DND-41 (cell line): ENCODE measurements around the gene SAMD4A.

Experiments used
- ATAC-seq: fragments of 200-7000 bp; cut with Tn5 transposase; 3 replicates; pipeline ENCODE4 v1.9.1; 2021; ENCODE audit warnings: low read depth; ENCODE audit not compliant: insufficient read depth
- DNase-seq: peaks from one replicate; pipeline ENCODE4 v3.0.0-alpha.2; 2020
- H2AFZ ChIP-seq: 2 replicates; pipeline ENCODE4 v1.6.0; 2012; ENCODE audit warnings: low read depth, low read length
- H3K27ac ChIP-seq: 2 replicates; pipeline ENCODE4 v1.5.1; 2012; ENCODE audit warnings: low read length, inconsistent platforms
- H3K27me3 ChIP-seq: fragments of 200-600 bp; sonication (generic); 2 replicates; pipeline ENCODE4 v1.6.0; 2012; ENCODE audit warnings: low read length, mild to moderate bottlenecking, inconsistent platforms; ENCODE audit not compliant: insufficient read depth, poor library complexity
- H3K36me3 ChIP-seq: 2 replicates; pipeline ENCODE4 v1.5.1; 2012; ENCODE audit warnings: low read length, inconsistent platforms; ENCODE audit not compliant: insufficient read depth
- H3K4me1 ChIP-seq: 2 replicates; pipeline ENCODE4 v1.5.1; 2012; ENCODE audit warnings: mild to moderate bottlenecking, low read length; ENCODE audit not compliant: insufficient read depth
- H3K4me2 ChIP-seq: 2 replicates; pipeline ENCODE4 v1.6.0; 2012; ENCODE audit warnings: mild to moderate bottlenecking, moderate library complexity, low read length, inconsistent platforms; ENCODE audit not compliant: insufficient read depth
- H3K4me3 ChIP-seq, 2 experiments: fragments of 200-600 bp in 1 of 2; shearing (Covaris generic) in 1 of 2; 2 replicates each; pipeline ENCODE4 v1.5.1; 2012 to 2016; ENCODE audit warnings: inconsistent platforms in 2 of 2, low read length in 2 of 2, mild to moderate bottlenecking in 2 of 2, low read depth in 1 of 2, moderate library complexity in 1 of 2
- H3K79me2 ChIP-seq: 2 replicates; pipeline ENCODE4 v1.6.0; 2012; ENCODE audit warnings: low read length, inconsistent platforms; ENCODE audit not compliant: insufficient read depth
- H3K9ac ChIP-seq: 2 replicates; pipeline ENCODE4 v1.6.0; 2012; ENCODE audit warnings: low read depth, mild to moderate bottlenecking, inconsistent platforms, low read length, moderate library complexity
- H3K9me3 ChIP-seq: 2 replicates; pipeline ENCODE4 v1.5.1; 2012; ENCODE audit warnings: low read length, moderate library complexity, mild to moderate bottlenecking, inconsistent platforms; ENCODE audit not compliant: insufficient read depth, severe bottlenecking
- H4K20me1 ChIP-seq: 2 replicates; pipeline ENCODE4 v1.6.0; 2012; ENCODE audit warnings: low read length; ENCODE audit not compliant: insufficient read depth
- CTCF ChIP-seq: IDR thresholded peaks from 2 replicates; pipeline ENCODE4 v1.5.1; 2012; ENCODE audit warnings: borderline replicate concordance, low read length, moderate library complexity, mild to moderate bottlenecking; ENCODE audit not compliant: poor library complexity, severe bottlenecking; ENCODE audit errors: extremely low read depth
- EZH2 ChIP-seq: IDR thresholded peaks from 3 replicates; pipeline ENCODE4 v1.6.1; 2012; ENCODE audit warnings: borderline replicate concordance, low read depth, mild to moderate bottlenecking, moderate library complexity, low read length, inconsistent platforms; ENCODE audit not compliant: severe bottlenecking

Gene SAMD4A

GRCh38 chr14:54637270-54638134 lies 70.6 kb downstream of the SAMD4A start:
- Histone ChIP-seq H3K36me3 (no peaks in the 10 kb centered on the region), H3K4me1 (no peaks in the 10 kb centered on the region), H3K9me3 (no peaks in the 10 kb centered on the region), H3K4me2 (no peak overlapping the region), H3K9ac (no peak overlapping the region), H4K20me1 (no peaks in the 10 kb centered on the region), H3K4me3 (no peak overlapping the region), H2AFZ (no peak overlapping the region), H3K79me2 (no peaks in the 10 kb centered on the region), H3K27ac (no peak overlapping the region), H3K27me3 (peaks cover 29% of the 10 kb centered on the region)
- DNase-seq (no peak), ATAC-seq (no peak)
- TF ChIP-seq CTCF (no peak), EZH2 (no peak)

GRCh38 chr14:54638135-54638446 lies 71.2 kb downstream of the SAMD4A start:
- no peak overlapping the region for H3K4me3 ChIP-seq
- H2AFZ ChIP-seq: no peak overlapping the region
- ATAC-seq: no peak
- no peaks in the 10 kb centered on the region for H3K36me3 ChIP-seq
- no peaks in the 10 kb centered on the region for H3K79me2 ChIP-seq
- no peak for DNase-seq
- H3K9me3 ChIP-seq: no peaks in the 10 kb centered on the region
- H4K20me1 ChIP-seq: no peaks in the 10 kb centered on the region
- no peak overlapping the region for H3K4me2 ChIP-seq
- H3K27me3 ChIP-seq: peaks cover 34% of the 10 kb centered on the region
- no peaks in the 10 kb centered on the region for H3K4me1 ChIP-seq
- H3K9ac ChIP-seq: no peak overlapping the region
- no peak overlapping the region for H3K27ac ChIP-seq
- TF ChIP-seq CTCF: no peak
- TF ChIP-seq EZH2: no peak

- TF ChIP-seq CTCF (no peak), EZH2 (no peak)
- H3K27ac ChIP-seq: no peak overlapping the region
- H3K27me3 ChIP-seq: peaks cover 43% of the 10 kb centered on the region
- no peak overlapping the region for H3K9ac ChIP-seq
- no peak overlapping the region for H2AFZ ChIP-seq
- H3K4me1 ChIP-seq: no peaks in the 10 kb centered on the region
- no peaks in the 10 kb centered on the region for H3K79me2 ChIP-seq
- no peak for ATAC-seq
- H3K4me2 ChIP-seq: no peak overlapping the region
- DNase-seq: no peak
- no peak overlapping the region for H3K4me3 ChIP-seq
- H3K9me3 ChIP-seq: no peaks in the 10 kb centered on the region
- no peaks in the 10 kb centered on the region for H4K20me1 ChIP-seq
- no peaks in the 10 kb centered on the region for H3K36me3 ChIP-seq
Measured at GRCh38 chr14:54639611-54640010, 72.7 kb downstream of the SAMD4A start.

GRCh38 chr14:54640506-54640905 lies 73.6 kb downstream of the SAMD4A start:
- Histone ChIP-seq H3K4me3 (no peak overlapping the region), H3K27me3 (peaks cover 44% of the 10 kb centered on the region), H4K20me1 (no peaks in the 10 kb centered on the region), H3K4me1 (no peaks in the 10 kb centered on the region), H2AFZ (no peak overlapping the region), H3K36me3 (no peaks in the 10 kb centered on the region), H3K9ac (no peak overlapping the region), H3K27ac (no peak overlapping the region), H3K9me3 (no peaks in the 10 kb centered on the region), H3K79me2 (no peaks in the 10 kb centered on the region), H3K4me2 (no peak overlapping the region)
- TF ChIP-seq CTCF (no peak), EZH2 (no peak)
- no peak for DNase-seq
- no peak for ATAC-seq
